ENCODE measurements around the gene IL17REL. TPM values are rescaled to one million over a fixed set of nuclear protein-coding genes. Genes with fewer than 3 reads are reported as not detected.

Gene IL17REL
- total RNA-seq, 2 experiments from 2014 or later: 0.16 TPM

- intact Hi-C loops (cut with DNase I, micrococcal nuclease): loop anchor here (2.0 to 5.0 kb wide), 4 partner anchors 18 to 325 kb away; partner anchors contain the start of genes PPP6R2 (in 1 of the 2) and ZBED4 (in 1 of the 2)
- ATAC-seq: peak; percentile 64
- H3K27ac Mint-ChIP-seq: peak overlapping the region; percentile 96
- H3K4me3 Mint-ChIP-seq: peak overlapping the region; percentile 60
- H3K9me3 Mint-ChIP-seq (ENCODE audit: low read depth): peaks cover 3% of the 10 kb centered on the region
- POLR2A ChIA-PET: interaction anchor here (1.3 kb wide), 1 partner anchor 41 kb away, joined by 3 read pairs; no protein-coding TSS in a partner anchor
- H3K4me1 Mint-ChIP-seq: no peaks in the 10 kb centered on the region
- DNase-seq: peak; percentile 93
- CTCF ChIA-PET: interaction anchor here (1.4 to 1.5 kb wide), 2 partner anchors 23 to 37 kb away, joined by 6 to 9 read pairs; no protein-coding TSS in a partner anchor
- no peaks in the 10 kb centered on the region for H3K27me3 Mint-ChIP-seq
- peaks cover 2% of the 10 kb centered on the region for H3K36me3 Mint-ChIP-seq (ENCODE audit: low read depth)
These were observed 4.6 kb upstream of the IL17REL start for GRCh38 chr22:50016988-50017700.

- ATAC-seq (no peak), DNase-seq (no peak)
- ChIA-PET CTCF (interaction anchor here (2.3 kb wide), 1 partner anchor 14 kb away, joined by 8 read pairs; no protein-coding TSS in a partner anchor), POLR2A (interaction anchor here (0.6 to 1.3 kb wide), 2 partner anchors 40 to 75 kb away, joined by 3 read pairs; no protein-coding TSS in a partner anchor)
- Mint-ChIP-seq H3K36me3 (ENCODE audit: low read depth) (peaks cover 2% of the 10 kb centered on the region), H3K4me1 (peaks cover 6% of the 10 kb centered on the region), H3K27ac (peak overlapping the region; percentile 96), H3K9me3 (ENCODE audit: low read depth) (peaks cover 3% of the 10 kb centered on the region), H3K4me3 (peak overlapping the region; percentile 60), H3K27me3 (no peaks in the 10 kb centered on the region)
- intact Hi-C loops (cut with DNase I, micrococcal nuclease): loop anchor here (2.0 to 5.0 kb wide), 4 partner anchors 18 to 326 kb away; partner anchors contain the start of genes PPP6R2 (in 1 of the 2) and ZBED4 (in 1 of the 2)
These were observed 3.9 kb upstream of the IL17REL start for GRCh38 chr22:50016308-50016987.

- Mint-ChIP-seq H3K27ac (no peak overlapping the region), H3K36me3 (ENCODE audit: low read depth) (peaks cover 2% of the 10 kb centered on the region), H3K27me3 (no peaks in the 10 kb centered on the region), H3K9me3 (ENCODE audit: low read depth) (peaks cover 3% of the 10 kb centered on the region), H3K4me1 (peaks cover 12% of the 10 kb centered on the region), H3K4me3 (no peak overlapping the region)
- intact Hi-C loops (cut with DNase I, micrococcal nuclease): loop anchor here (2.0 to 5.0 kb wide), 4 partner anchors 17 to 327 kb away; partner anchors contain the start of genes PPP6R2 (in 1 of the 2) and ZBED4 (in 1 of the 2)
- CTCF ChIA-PET: interaction anchor here (2.3 kb wide), 1 partner anchor 15 kb away, joined by 8 read pairs; no protein-coding TSS in a partner anchor
- DNase-seq (no peak), ATAC-seq (no peak)
- POLR2A ChIA-PET: interaction anchor here (0.6 kb wide), 1 partner anchor 74 kb away, joined by 3 read pairs; no protein-coding TSS in a partner anchor
These were observed 3.1 kb upstream of the IL17REL start for GRCh38 chr22:50015451-50016307.

GRCh38 chr22:50014655-50015401, 2.3 kb upstream of the IL17REL start:
- Mint-ChIP-seq H3K4me1 (peaks cover 12% of the 10 kb centered on the region), H3K27ac (no peak overlapping the region), H3K36me3 (ENCODE audit: low read depth) (peaks cover 2% of the 10 kb centered on the region), H3K9me3 (ENCODE audit: low read depth) (peaks cover 3% of the 10 kb centered on the region), H3K27me3 (no peaks in the 10 kb centered on the region), H3K4me3 (no peak overlapping the region)
- intact Hi-C loops (cut with DNase I, micrococcal nuclease): loop anchor here (5.0 kb wide), 2 partner anchors 83 to 327 kb away; partner anchors contain the start of gene PPP6R2 (in 1 of the 2)
- ChIA-PET CTCF (interaction anchor here (0.6 to 2.3 kb wide), 2 partner anchors 16 to 283 kb away, joined by 3 to 8 read pairs; no protein-coding TSS in a partner anchor), POLR2A (no interaction called here)
- ATAC-seq (no peak), DNase-seq (no peak)

GRCh38 chr22:50014053-50014501, 1.5 kb upstream of the IL17REL start:
- Mint-ChIP-seq H3K4me3 (peak overlapping the region; percentile 28), H3K9me3 (ENCODE audit: low read depth) (peaks cover 2% of the 10 kb centered on the region)

GRCh38 chr22:50011447-50012210, 936 bp downstream of the IL17REL start:
- ATAC-seq (no peak), DNase-seq (peak; percentile 24)
- H3K4me1 Mint-ChIP-seq: peaks cover 12% of the 10 kb centered on the region
- ChIA-PET CTCF (interaction anchor here (0.6 to 2.1 kb wide), 3 partner anchors 19 to 66 kb away, joined by 3 to 8 read pairs (median 4); no protein-coding TSS in a partner anchor), POLR2A (no interaction called here)
- peak overlapping the region; percentile 39 for H3K27ac Mint-ChIP-seq
- no peaks in the 10 kb centered on the region for H3K36me3 Mint-ChIP-seq (ENCODE audit: low read depth)
- no peaks in the 10 kb centered on the region for H3K9me3 Mint-ChIP-seq (ENCODE audit: low read depth)
- intact Hi-C loops (cut with DNase I, micrococcal nuclease): no loop called here
- no peaks in the 10 kb centered on the region for H3K27me3 Mint-ChIP-seq
- peak overlapping the region; percentile 48 for H3K4me3 Mint-ChIP-seq

More at GRCh38 chr22:50014053-50014501, 1.5 kb upstream of the IL17REL start:
- no peak overlapping the region for H3K27ac Mint-ChIP-seq
- CTCF ChIA-PET: interaction anchor here (0.9 to 2.3 kb wide), 3 partner anchors 16 to 38 kb away, joined by 3 to 8 read pairs (median 8); no protein-coding TSS in a partner anchor
- POLR2A ChIA-PET: no interaction called here
- ATAC-seq: no peak
- H3K36me3 Mint-ChIP-seq (ENCODE audit: low read depth): peaks cover 2% of the 10 kb centered on the region
- H3K4me1 Mint-ChIP-seq: peaks cover 12% of the 10 kb centered on the region
- intact Hi-C loops (cut with DNase I, micrococcal nuclease): no loop called here
- DNase-seq: no peak
- H3K27me3 Mint-ChIP-seq: no peaks in the 10 kb centered on the region

GRCh38 chr22:50010676-50011446, 1.7 kb downstream of the IL17REL start:
- CTCF ChIA-PET: interaction anchor here (0.6 to 0.7 kb wide), 2 partner anchors 19 to 66 kb away, joined by 3 to 4 read pairs; no protein-coding TSS in a partner anchor
- H3K36me3 Mint-ChIP-seq (ENCODE audit: low read depth): no peaks in the 10 kb centered on the region
- peak overlapping the region; percentile 48 for H3K4me3 Mint-ChIP-seq
- no peak overlapping the region for H3K27ac Mint-ChIP-seq
- DNase-seq: peak; percentile 59
- no peaks in the 10 kb centered on the region for H3K9me3 Mint-ChIP-seq (ENCODE audit: low read depth)
- POLR2A ChIA-PET: no interaction called here
- intact Hi-C loops (cut with DNase I, micrococcal nuclease): no loop called here
- H3K27me3 Mint-ChIP-seq: no peaks in the 10 kb centered on the region
- ATAC-seq: peak; percentile 53
- H3K4me1 Mint-ChIP-seq: peaks cover 12% of the 10 kb centered on the region

- H3K9me3 Mint-ChIP-seq (ENCODE audit: low read depth): no peaks in the 10 kb centered on the region
- peaks cover 15% of the 10 kb centered on the region for H3K4me1 Mint-ChIP-seq
- ATAC-seq (no peak), DNase-seq (peak; percentile 5)
- ChIA-PET POLR2A (no interaction called here), CTCF (no interaction called here)
- no peaks in the 10 kb centered on the region for H3K36me3 Mint-ChIP-seq (ENCODE audit: low read depth)
- H3K4me3 Mint-ChIP-seq: peak overlapping the region; percentile 17
- no peak overlapping the region for H3K27ac Mint-ChIP-seq
- intact Hi-C loops (cut with DNase I, micrococcal nuclease): no loop called here
- no peaks in the 10 kb centered on the region for H3K27me3 Mint-ChIP-seq
These were observed 2.5 kb downstream of the IL17REL start for GRCh38 chr22:50009765-50010675.
